GM18520 (cell line): Measurements from ENCODE around the gene CERS6.
"Not testable (repeated sequence)": the region's sequence is repeated elsewhere in the genome, so short reads cannot be mapped to it uniquely, and the experiment has no call there.

Experiments used
- ATAC-seq: cut with Tn5 transposase; IDR thresholded peaks from one replicate; pipeline ENCODE4 v1.9.1; 2021; ENCODE audit not compliant: unreplicated experiment

The CERS6 gene

GRCh38 chr2:168455645-168456520, at the start of gene CERS6:
Gene CERS6 (plus strand): TSS chr2:168456272. CDS start chr2:168456449, 177 bp downstream.
- ATAC-seq, result peak; percentile 94

- ATAC-seq, result not testable (repeated sequence)
Observed at GRCh38 chr2:168412301-168412700, 43.8 kb upstream of the CERS6 start.

- not testable (repeated sequence) for ATAC-seq
Observed at GRCh38 chr2:168413101-168413500, 43.0 kb upstream of the CERS6 start.

- no peak for ATAC-seq
Observed at GRCh38 chr2:168416555-168416954, 39.5 kb upstream of the CERS6 start.

GRCh38 chr2:168422584-168422983, 33.5 kb upstream of the CERS6 start:
- ATAC-seq, result peak; percentile 82

- no peak for ATAC-seq
Observed at GRCh38 chr2:168424112-168424951, 31.7 kb upstream of the CERS6 start.

GRCh38 chr2:168424971-168425370, 31.1 kb upstream of the CERS6 start:
- no peak for ATAC-seq

GRCh38 chr2:168426861-168427260, 29.2 kb upstream of the CERS6 start:
- no peak for ATAC-seq

GRCh38 chr2:168427451-168427850, 28.6 kb upstream of the CERS6 start:
- no peak for ATAC-seq

- no peak for ATAC-seq
Observed at GRCh38 chr2:168428431-168428830, 27.6 kb upstream of the CERS6 start.

GRCh38 chr2:168429988-168430387, 26.1 kb upstream of the CERS6 start:
- ATAC-seq, result no peak

- ATAC-seq, result no peak
Observed at GRCh38 chr2:168430431-168430830, 25.6 kb upstream of the CERS6 start.

- ATAC-seq, result no peak
Observed at GRCh38 chr2:168431301-168432024, 24.6 kb upstream of the CERS6 start.

GRCh38 chr2:168432100-168432499, 24.0 kb upstream of the CERS6 start:
- no peak for ATAC-seq

- ATAC-seq, result no peak
Observed at GRCh38 chr2:168432565-168433186, 23.4 kb upstream of the CERS6 start.

- no peak for ATAC-seq
Observed at GRCh38 chr2:168433527-168433926, 22.5 kb upstream of the CERS6 start.

- no peak for ATAC-seq
Observed at GRCh38 chr2:168434146-168434545, 21.9 kb upstream of the CERS6 start.

- no peak for ATAC-seq
Observed at GRCh38 chr2:168436840-168437239, 19.2 kb upstream of the CERS6 start.

- no peak for ATAC-seq
Observed at GRCh38 chr2:168438553-168438952, 17.5 kb upstream of the CERS6 start.

GRCh38 chr2:168439536-168439935, 16.5 kb upstream of the CERS6 start:
- ATAC-seq, result no peak
